ENCODE results near the gene FITM1. TPM values are rescaled to one million over a fixed set of nuclear protein-coding genes. Genes with fewer than 3 reads are reported as not detected.

The FITM1 gene
- polyA plus RNA-seq, 2 of the 4 experiments (the other 2 are of a cell fraction): 0.06 TPM; not detected in 1

DNA sequence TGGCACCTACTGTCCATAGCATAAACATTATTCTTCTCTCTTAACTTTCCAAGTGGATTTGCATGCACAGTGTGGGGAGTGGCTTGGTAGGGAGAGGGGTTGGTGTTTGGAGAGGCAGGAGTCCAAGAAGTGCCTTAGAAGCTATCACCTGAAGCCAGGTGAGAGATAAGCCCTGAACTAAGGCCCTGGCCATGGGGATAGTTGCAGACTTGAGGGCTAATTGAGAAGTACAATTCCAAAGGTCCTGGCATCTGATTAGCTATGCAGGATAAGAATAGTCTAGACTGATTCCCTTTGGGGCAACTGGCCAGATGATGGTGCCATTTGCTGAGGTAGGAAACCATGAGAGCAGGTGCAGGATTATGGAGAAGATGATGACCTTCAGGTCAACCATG is 38.4 kb upstream of the FITM1 start:
- ChIA-PET POLR2A (interaction anchor here (0.7 to 3.7 kb wide), 2 partner anchors 16 to 133 kb away, joined by 3 to 38 read pairs; no protein-coding TSS in a partner anchor), CTCF (interaction anchor here (0.6 to 12.6 kb wide), 10 partner anchors 11 to 88 kb away, joined by 3 to 405 read pairs (median 22); partner anchors contain the start of genes CARMIL3 and IRF9)
- FAIRE-seq: no peak
- TF ChIP-seq, protein P1, sequence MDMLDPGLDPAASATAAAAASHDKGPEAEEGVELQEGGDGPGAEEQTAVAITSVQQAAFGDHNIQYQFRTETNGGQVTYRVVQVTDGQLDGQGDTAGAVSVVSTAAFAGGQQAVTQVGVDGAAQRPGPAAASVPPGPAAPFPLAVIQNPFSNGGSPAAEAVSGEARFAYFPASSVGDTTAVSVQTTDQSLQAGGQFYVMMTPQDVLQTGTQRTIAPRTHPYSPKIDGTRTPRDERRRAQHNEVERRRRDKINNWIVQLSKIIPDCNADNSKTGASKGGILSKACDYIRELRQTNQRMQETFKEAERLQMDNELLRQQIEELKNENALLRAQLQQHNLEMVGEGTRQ (IDR thresholded peaks at IDR 0.05): no peak
- no peak for TF ChIP-seq ZC3H11A (IDR thresholded peaks at IDR 0.05)
- TF ChIP-seq POLR2AphosphoS2 (conservative IDR thresholded peaks at IDR 0.05; ENCODE audit: low read length): no peak
- no peak for TF ChIP-seq TP53 (CRISPR knock-in tag; IDR thresholded peaks at IDR 0.05)
- no peak for TF ChIP-seq POLR2A (IDR thresholded peaks at IDR 0.05; ENCODE audit: low read length)
- TF ChIP-seq, protein P2, sequence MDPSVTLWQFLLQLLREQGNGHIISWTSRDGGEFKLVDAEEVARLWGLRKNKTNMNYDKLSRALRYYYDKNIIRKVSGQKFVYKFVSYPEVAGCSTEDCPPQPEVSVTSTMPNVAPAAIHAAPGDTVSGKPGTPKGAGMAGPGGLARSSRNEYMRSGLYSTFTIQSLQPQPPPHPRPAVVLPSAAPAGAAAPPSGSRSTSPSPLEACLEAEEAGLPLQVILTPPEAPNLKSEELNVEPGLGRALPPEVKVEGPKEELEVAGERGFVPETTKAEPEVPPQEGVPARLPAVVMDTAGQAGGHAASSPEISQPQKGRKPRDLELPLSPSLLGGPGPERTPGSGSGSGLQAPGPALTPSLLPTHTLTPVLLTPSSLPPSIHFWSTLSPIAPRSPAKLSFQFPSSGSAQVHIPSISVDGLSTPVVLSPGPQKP (IDR thresholded peaks at IDR 0.05; ENCODE audit: low read depth, low read length): no peak
- TF ChIP-seq, protein P3, sequence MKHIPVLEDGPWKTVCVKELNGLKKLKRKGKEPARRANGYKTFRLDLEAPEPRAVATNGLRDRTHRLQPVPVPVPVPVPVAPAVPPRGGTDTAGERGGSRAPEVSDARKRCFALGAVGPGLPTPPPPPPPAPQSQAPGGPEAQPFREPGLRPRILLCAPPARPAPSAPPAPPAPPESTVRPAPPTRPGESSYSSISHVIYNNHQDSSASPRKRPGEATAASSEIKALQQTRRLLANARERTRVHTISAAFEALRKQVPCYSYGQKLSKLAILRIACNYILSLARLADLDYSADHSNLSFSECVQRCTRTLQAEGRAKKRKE (CRISPR knock-in tag; IDR thresholded peaks at IDR 0.05; ENCODE audit: low read depth): no peak
- no peak overlapping the region for H3K4me3 ChIP-seq
- H3K4me2 ChIP-seq: no peak overlapping the region
- ATAC-seq: no peak
- DNase-seq (ENCODE audit: low read depth in 1 of 2, low spot score in 1 of 2): no peak
- peak overlapping the region in 1 of 2 experiments; percentile 100; a peak in 4 of 6 replicates for H3K27ac ChIP-seq
- H3K9me3 ChIP-seq: no peaks in the 10 kb centered on the region
- H3K4me1 ChIP-seq: peaks cover 18% of the 10 kb centered on the region

DNA sequence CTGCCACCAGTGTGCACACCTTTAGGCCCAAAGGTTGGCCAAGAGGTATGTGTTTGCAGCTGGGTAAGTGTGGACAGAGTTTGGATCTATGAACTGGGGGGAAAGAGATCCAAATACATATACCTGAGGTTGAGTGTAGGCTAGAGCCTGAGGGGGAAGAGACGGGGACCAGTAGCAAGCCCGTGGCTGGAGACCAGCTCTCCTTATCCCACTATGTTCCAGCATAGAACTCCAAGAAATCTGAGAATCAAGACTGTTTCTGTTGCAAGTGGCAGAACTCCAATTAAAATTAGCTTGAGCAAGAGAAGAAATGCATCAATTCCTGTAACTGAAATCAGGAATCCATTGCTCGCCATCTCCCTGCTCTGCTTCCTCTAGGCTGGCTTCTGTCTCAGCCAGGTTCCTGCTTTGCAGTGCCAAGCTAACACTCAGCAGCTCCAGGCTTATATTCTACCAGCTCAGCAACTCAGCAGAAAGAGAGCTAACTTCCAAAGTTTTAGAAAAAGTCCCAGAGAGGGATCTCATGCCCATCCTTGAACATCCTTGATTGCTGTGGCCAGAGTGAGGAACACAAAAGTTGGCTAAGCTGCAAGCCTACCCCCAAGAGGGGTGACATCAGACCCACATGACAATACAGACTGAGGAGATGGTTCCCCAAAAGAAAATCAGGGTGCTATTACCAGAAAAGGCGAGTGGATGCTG is 37.8 kb upstream of the FITM1 start:
- WGBS (ENCODE audit: missing lambda C conversion rate): 98% methylated on average over 4 of the region's 4 CpGs
- ChIA-PET CTCF (interaction anchor here (0.6 to 12.6 kb wide), 11 partner anchors 12 to 88 kb away, joined by 3 to 405 read pairs (median 7); partner anchors contain the start of genes CARMIL3 and IRF9), POLR2A (interaction anchor here (1.5 to 3.7 kb wide), 4 partner anchors 15 to 57 kb away, joined by 4 to 55 read pairs (median 23); partner anchors contain the start of genes DCAF11, NRL, PSME2 and RNF31)
- H3K9me3 ChIP-seq: no peaks in the 10 kb centered on the region
- peaks cover 18% of the 10 kb centered on the region for H3K4me1 ChIP-seq
- peak overlapping the region; percentile 69; the same call in 1 of the 3 replicates for H3K4me2 ChIP-seq
- FAIRE-seq (no peak), DNase-seq (ENCODE audit: low read depth in 1 of 2, low spot score in 1 of 2) (no peak), ATAC-seq (no peak)
- H3K4me3 ChIP-seq: no peak overlapping the region
- peak overlapping the region; percentile 90 to 100 for H3K27ac ChIP-seq
- TF ChIP-seq FOSB (CRISPR knock-in tag; IDR thresholded peaks at IDR 0.05): no peak
- no peak for TF ChIP-seq ZNF302 (CRISPR knock-in tag; IDR thresholded peaks at IDR 0.05)
- TF ChIP-seq HOXB5 (CRISPR knock-in tag; IDR thresholded peaks at IDR 0.05): no peak
- TF ChIP-seq, protein P2 (IDR thresholded peaks at IDR 0.05; ENCODE audit: low read depth, low read length): no peak
- TF ChIP-seq, protein P4, sequence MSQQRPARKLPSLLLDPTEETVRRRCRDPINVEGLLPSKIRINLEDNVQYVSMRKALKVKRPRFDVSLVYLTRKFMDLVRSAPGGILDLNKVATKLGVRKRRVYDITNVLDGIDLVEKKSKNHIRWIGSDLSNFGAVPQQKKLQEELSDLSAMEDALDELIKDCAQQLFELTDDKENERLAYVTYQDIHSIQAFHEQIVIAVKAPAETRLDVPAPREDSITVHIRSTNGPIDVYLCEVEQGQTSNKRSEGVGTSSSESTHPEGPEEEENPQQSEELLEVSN (IDR thresholded peaks at IDR 0.05; ENCODE audit: borderline replicate concordance, low read depth): no peak
- no peak for TF ChIP-seq TP53 (CRISPR knock-in tag; IDR thresholded peaks at IDR 0.05)
- TF ChIP-seq CEBPB (IDR thresholded peaks at IDR 0.05): no peak
- TF ChIP-seq EP300 (IDR thresholded peaks at IDR 0.05): no peak
- no peak for TF ChIP-seq EHF (CRISPR knock-in tag; IDR thresholded peaks at IDR 0.05)

DNA sequence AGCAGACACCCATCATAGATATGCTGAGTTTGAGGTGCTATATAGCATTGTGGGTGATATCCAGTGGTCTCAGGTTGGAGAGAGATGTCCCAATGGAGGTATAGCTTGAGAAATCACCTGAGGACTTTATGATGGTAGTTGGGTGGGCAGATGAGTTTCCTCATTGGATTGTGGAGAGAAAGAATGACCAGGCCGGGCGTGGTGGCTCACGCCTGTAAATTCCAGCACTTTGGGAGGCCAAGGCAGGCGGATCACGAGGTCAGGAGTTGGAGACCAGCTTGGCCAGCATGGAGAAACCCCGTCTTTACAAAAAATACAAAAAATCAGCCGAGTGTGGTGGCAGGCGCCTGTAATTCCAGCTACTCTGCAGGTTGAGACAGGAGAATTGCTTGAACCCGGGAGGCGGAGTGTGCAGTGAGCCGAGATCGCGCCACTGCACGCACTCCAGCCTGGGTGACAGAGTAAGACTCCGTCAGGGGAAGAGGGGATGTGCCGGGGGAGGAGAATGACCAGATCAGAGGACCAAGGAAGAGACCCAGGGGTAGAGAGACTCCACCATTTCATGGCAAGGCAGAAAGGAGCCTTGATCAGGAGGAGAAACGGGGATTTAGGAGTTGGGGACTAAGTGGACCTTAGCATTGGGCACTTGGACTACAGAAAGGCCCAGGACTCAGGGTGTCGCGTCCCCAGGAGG is 37.1 kb upstream of the FITM1 start:
- peak overlapping the region; percentile 69 for H3K4me2 ChIP-seq

More for the DNA sequence above, 37.1 kb upstream of the FITM1 start:
- no peak for DNase-seq (ENCODE audit: low read depth in 1 of 2, low spot score in 1 of 2)
- H3K27ac ChIP-seq: peak overlapping the region; percentile 90 to 100
- no peak for TF ChIP-seq KDM1A (IDR thresholded peaks at IDR 0.05; ENCODE audit: low read depth)
- TF ChIP-seq EHF (CRISPR knock-in tag; IDR thresholded peaks at IDR 0.05): no peak
- no peak for TF ChIP-seq HDAC2 (IDR thresholded peaks at IDR 0.05)
- no peak for TF ChIP-seq SMC3 (IDR thresholded peaks at IDR 0.05)
- no peak for TF ChIP-seq NFE2L2 (conservative IDR thresholded peaks at IDR 0.05; ENCODE audit: low read length)
- no peak for TF ChIP-seq NPAS2 (CRISPR knock-in tag; IDR thresholded peaks at IDR 0.05; ENCODE audit: borderline replicate concordance)
- TF ChIP-seq ZNF302 (CRISPR knock-in tag; IDR thresholded peaks at IDR 0.05): no peak
- TF ChIP-seq TP53 (CRISPR knock-in tag; IDR thresholded peaks at IDR 0.05): no peak
- no peak for TF ChIP-seq MAFK (IDR thresholded peaks at IDR 0.05; ENCODE audit: partially characterized antibody)
- no peak for TF ChIP-seq KDM5A (IDR thresholded peaks at IDR 0.05)
- TF ChIP-seq, protein P4 (IDR thresholded peaks at IDR 0.05; ENCODE audit: borderline replicate concordance, low read depth): no peak
- no peak for TF ChIP-seq GATA3 (IDR thresholded peaks at IDR 0.05; ENCODE audit: borderline replicate concordance)
- FAIRE-seq: no peak
- CTCF ChIA-PET: interaction anchor here (0.9 to 12.6 kb wide), 11 partner anchors 12 to 79 kb away, joined by 3 to 405 read pairs (median 4); partner anchors contain the start of genes CPNE6 and IRF9
- no peak overlapping the region for H3K4me3 ChIP-seq
- H3K4me1 ChIP-seq: peaks cover 18% of the 10 kb centered on the region
- ATAC-seq: no peak
- 89% methylated on average over 19 of the region's 19 CpGs for WGBS (ENCODE audit: missing lambda C conversion rate)
- no peaks in the 10 kb centered on the region for H3K9me3 ChIP-seq
- POLR2A ChIA-PET: interaction anchor here (0.6 to 3.7 kb wide), 20 partner anchors 9 to 337 kb away, joined by 3 to 55 read pairs (median 6); partner anchors contain the start of genes CARMIL3, CPNE6, DCAF11 and EMC9

All from A549 (cell line).